IPS-15b (cell line): ENCODE measurements around the gene MCM6.

ENCODE experiments used
- H3K27me3 ChIP-seq: one replicate; pipeline ENCODE4 v1.6.1; 2013; ENCODE audit warnings: low read length; ENCODE audit not compliant: control insufficient read depth, insufficient read depth
- H3K36me3 ChIP-seq: one replicate; pipeline ENCODE4 v1.6.1; 2013; ENCODE audit warnings: low read length; ENCODE audit not compliant: control insufficient read depth, insufficient read depth
- H3K4me1 ChIP-seq: one replicate; pipeline ENCODE4 v1.6.1; 2013; ENCODE audit warnings: mild to moderate bottlenecking, low read length; ENCODE audit not compliant: control insufficient read depth, insufficient read depth
- H3K4me3 ChIP-seq: one replicate; pipeline ENCODE4 v1.5.1; 2013; ENCODE audit warnings: low read depth, low read length
- H3K9ac ChIP-seq: one replicate; pipeline ENCODE4 v1.6.1; 2013; ENCODE audit warnings: low read depth, mild to moderate bottlenecking, low read length
- H3K9me3 ChIP-seq: one replicate; pipeline ENCODE4 v1.6.1; 2013; ENCODE audit warnings: mild to moderate bottlenecking, low read length; ENCODE audit not compliant: control insufficient read depth, insufficient read depth

The MCM6 gene

DNA sequence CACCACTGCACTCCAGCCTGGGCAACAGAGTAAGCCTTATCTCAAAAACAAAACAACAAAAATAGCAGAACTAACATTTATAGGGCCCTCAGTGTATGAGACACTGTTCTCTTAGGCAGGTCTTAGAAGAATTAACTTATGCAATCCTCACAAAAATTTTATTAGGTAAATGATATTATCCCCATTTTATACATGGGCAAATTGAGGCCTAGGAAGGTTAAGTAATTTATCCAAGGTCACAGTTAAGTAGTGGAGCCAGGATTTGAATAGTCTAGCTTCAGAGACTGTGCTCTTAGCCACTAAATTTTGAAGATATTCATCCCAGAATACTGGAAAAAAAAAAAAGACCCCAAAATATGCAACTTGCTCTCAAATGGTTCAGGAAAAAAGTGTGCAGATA lies 22.8 kb downstream of the MCM6 start:
- Histone ChIP-seq H3K9ac (no peak overlapping the region), H3K4me1 (no peaks in the 10 kb centered on the region), H3K9me3 (no peaks in the 10 kb centered on the region), H3K36me3 (peaks cover 36% of the 10 kb centered on the region), H3K27me3 (no peaks in the 10 kb centered on the region), H3K4me3 (no peak overlapping the region)

DNA sequence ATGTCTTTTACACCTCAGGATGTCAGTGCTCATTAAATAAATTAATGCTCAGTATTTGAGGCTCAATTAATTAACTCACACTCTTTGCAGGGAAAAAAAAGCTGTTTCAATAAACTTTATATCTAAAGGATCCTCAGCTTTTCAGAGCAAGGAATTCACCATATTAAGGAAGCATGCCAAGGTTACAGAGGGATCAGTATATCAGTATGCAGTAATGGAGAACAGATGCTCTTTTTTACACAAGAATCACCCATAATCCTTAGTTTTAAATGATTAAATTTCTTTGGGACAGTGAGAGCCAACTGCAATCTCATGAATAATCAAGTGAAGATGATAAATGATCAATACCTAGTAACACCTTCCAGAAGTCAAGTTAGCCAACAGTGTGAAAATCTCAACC lies 24.4 kb downstream of the MCM6 start:
- Histone ChIP-seq H3K4me1 (no peaks in the 10 kb centered on the region), H3K9ac (no peak overlapping the region), H3K4me3 (no peak overlapping the region), H3K27me3 (no peaks in the 10 kb centered on the region), H3K36me3 (peaks cover 33% of the 10 kb centered on the region), H3K9me3 (no peaks in the 10 kb centered on the region)

- Histone ChIP-seq H3K4me3 (no peak overlapping the region), H3K9ac (no peak overlapping the region), H3K4me1 (no peaks in the 10 kb centered on the region), H3K27me3 (no peaks in the 10 kb centered on the region), H3K9me3 (no peaks in the 10 kb centered on the region), H3K36me3 (peaks cover 31% of the 10 kb centered on the region)
Observed at GRCh38 chr2:135850892-135851668, 25.2 kb downstream of the MCM6 start.

DNA sequence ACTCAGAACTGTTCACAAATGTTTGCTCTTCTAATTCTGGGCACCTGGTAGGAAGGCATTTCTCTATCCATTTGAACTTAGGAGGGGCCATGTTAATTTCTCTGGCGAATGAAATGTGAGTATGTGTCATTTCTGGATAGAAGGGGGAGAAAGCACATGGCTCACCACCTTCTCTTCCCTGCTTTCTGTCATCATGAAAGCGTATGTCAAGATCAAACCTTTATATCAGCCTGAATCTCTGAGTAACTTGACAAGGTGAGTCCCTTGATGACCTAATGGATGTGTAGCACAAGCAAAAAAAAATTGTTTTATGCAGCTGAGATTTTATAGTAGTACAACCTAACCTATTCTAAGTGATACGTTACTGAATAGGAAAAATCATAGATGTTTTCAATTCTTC lies 27.2 kb downstream of the MCM6 start:
- no peak overlapping the region for H3K4me3 ChIP-seq
- peaks cover 39% of the 10 kb centered on the region for H3K36me3 ChIP-seq
- no peaks in the 10 kb centered on the region for H3K27me3 ChIP-seq
- H3K4me1 ChIP-seq = no peaks in the 10 kb centered on the region
- H3K9me3 ChIP-seq = no peaks in the 10 kb centered on the region
- H3K9ac ChIP-seq = no peak overlapping the region

- no peaks in the 10 kb centered on the region for H3K27me3 ChIP-seq
- no peaks in the 10 kb centered on the region for H3K4me1 ChIP-seq
- peaks cover 33% of the 10 kb centered on the region for H3K36me3 ChIP-seq
- H3K9me3 ChIP-seq = no peaks in the 10 kb centered on the region
- no peak overlapping the region for H3K9ac ChIP-seq
- no peak overlapping the region for H3K4me3 ChIP-seq
Observed at GRCh38 chr2:135845997-135846396, 30.2 kb downstream of the MCM6 start.

DNA sequence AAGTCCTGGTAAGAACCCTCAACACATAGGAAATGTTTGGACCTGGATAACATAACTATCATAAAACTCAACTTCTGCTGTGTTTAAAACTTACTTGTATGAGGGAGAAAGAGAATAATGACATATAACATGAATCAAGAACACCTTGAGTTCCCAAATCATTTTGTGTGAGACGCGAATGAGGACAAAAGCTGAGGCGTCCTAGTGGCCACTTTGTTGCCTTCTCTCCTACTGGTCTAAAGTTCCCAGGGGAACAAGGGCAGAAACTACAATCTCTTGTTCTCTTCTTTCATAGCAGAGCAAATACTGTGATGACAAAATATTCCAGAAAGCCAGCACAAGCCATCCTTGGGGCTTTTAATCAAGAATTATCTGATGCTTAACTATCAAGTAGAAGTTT lies 31.0 kb downstream of the MCM6 start:
- Histone ChIP-seq H3K4me1 (no peaks in the 10 kb centered on the region), H3K27me3 (no peaks in the 10 kb centered on the region), H3K9me3 (no peaks in the 10 kb centered on the region), H3K36me3 (peaks cover 28% of the 10 kb centered on the region), H3K4me3 (no peak overlapping the region), H3K9ac (no peak overlapping the region)

GRCh38 chr2:135844301-135844895 lies 31.8 kb downstream of the MCM6 start:
- Histone ChIP-seq H3K4me3 (no peak overlapping the region), H3K36me3 (peaks cover 28% of the 10 kb centered on the region), H3K4me1 (no peaks in the 10 kb centered on the region), H3K27me3 (no peaks in the 10 kb centered on the region), H3K9me3 (no peaks in the 10 kb centered on the region), H3K9ac (no peak overlapping the region)

- H3K4me3 ChIP-seq = no peak overlapping the region
- H3K4me1 ChIP-seq = peaks cover 2% of the 10 kb centered on the region
- H3K36me3 ChIP-seq = peaks cover 22% of the 10 kb centered on the region
- no peaks in the 10 kb centered on the region for H3K9me3 ChIP-seq
- H3K9ac ChIP-seq = no peak overlapping the region
- H3K27me3 ChIP-seq = no peaks in the 10 kb centered on the region
Observed at GRCh38 chr2:135843671-135844070, 32.6 kb downstream of the MCM6 start.

DNA sequence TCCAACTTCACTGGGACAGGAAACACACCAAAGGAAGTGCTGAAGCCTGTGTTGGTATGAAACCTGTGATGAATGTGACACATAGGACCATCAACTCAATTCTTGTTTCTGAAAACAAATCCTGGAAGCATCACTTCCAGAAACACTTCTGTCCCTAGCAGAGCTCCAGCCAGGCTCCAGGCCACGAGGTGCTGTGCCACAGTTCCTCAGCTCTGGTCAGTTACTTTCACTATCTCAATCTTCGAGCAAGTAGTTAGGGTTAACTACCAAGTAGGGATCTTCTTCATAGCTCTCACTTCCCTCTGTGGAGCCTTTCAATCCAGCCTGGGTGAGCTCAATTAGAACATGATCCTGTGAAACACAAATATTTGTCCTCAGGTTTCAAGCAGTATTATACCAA lies 35.6 kb downstream of the MCM6 start:
- no peak overlapping the region for H3K9ac ChIP-seq
- H3K4me3 ChIP-seq = no peak overlapping the region
- H3K4me1 ChIP-seq = peaks cover 5% of the 10 kb centered on the region
- no peaks in the 10 kb centered on the region for H3K9me3 ChIP-seq
- no peaks in the 10 kb centered on the region for H3K27me3 ChIP-seq
- peaks cover 14% of the 10 kb centered on the region for H3K36me3 ChIP-seq

- Histone ChIP-seq H3K4me3 (no peak overlapping the region), H3K27me3 (no peaks in the 10 kb centered on the region), H3K4me1 (peaks cover 5% of the 10 kb centered on the region), H3K9ac (no peak overlapping the region), H3K36me3 (peaks cover 10% of the 10 kb centered on the region), H3K9me3 (no peaks in the 10 kb centered on the region)
Observed at GRCh38 chr2:135839713-135840112, 36.5 kb downstream of the MCM6 start.

DNA sequence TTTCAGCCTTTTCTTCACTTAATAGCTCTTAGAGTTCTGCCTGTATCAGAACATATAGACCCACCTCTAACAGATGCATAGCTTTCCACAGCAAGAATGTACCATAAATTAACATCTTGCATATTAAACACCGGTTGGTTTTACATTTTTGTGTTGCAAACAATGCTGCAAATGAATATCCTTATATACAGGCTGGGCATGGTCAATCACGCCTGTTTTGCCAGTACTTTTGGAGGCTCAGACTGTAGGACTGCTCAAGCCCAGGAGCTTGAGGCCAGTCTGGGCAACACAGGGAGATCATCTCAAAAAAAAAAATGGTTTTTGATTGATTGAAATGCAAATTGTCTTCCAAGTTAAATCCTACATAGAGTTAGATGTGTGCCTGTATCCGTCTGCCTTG lies 37.7 kb downstream of the MCM6 start:
- H3K4me3 ChIP-seq = no peak overlapping the region
- no peaks in the 10 kb centered on the region for H3K27me3 ChIP-seq
- no peak overlapping the region for H3K9ac ChIP-seq
- H3K4me1 ChIP-seq = peaks cover 5% of the 10 kb centered on the region
- no peaks in the 10 kb centered on the region for H3K9me3 ChIP-seq
- H3K36me3 ChIP-seq = peaks cover 3% of the 10 kb centered on the region

DNA sequence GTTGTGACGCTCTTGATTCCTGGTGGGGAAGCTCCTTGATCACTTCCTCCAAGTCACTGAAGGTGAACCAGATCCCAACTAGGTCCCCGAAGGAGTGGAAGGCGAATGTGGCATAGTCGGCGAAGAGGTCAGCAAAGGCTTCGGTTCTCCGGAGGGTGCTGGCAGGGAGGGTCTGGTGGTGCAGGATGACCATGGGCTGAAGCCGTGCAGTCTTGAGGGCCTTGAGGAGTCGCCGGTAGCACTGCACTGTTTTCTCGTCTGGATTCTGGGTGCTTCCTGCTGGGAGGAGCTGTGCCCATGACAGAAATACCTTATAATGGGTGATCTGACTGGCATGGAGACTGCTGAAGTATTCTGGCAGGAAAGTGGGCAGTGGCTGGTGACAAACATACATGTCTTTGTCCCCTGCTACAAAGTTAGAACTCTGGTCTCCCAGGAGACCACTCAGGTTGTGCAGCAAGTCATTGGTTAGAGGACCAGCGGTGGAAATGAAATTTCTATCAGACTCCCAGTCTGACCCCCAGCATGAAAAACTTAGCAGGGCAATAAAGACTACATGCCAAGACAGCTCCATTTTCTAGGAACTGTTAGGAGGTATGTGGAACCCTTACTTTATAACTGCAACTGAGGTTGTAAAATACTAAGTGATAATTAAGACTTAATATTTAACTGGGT lies 39.5 kb downstream of the MCM6 start, which contains the start of gene LCT:
TSS of gene LCT (minus strand) at position 589 of the 675 bp plus-strand sequence. CDS start at position 574, 15 bp downstream.
- Histone ChIP-seq H3K27me3 (no peaks in the 10 kb centered on the region), H3K36me3 (no peaks in the 10 kb centered on the region), H3K4me3 (no peak within 1 kb of the TSS)

More for the DNA sequence above, 39.5 kb downstream of the MCM6 start, which contains the start of gene LCT:
- Histone ChIP-seq H3K9me3 (no peaks in the 10 kb centered on the region), H3K9ac (no peak within 1 kb of the TSS), H3K4me1 (peaks cover 5% of the 10 kb centered on the region)
